H1 (cell line): ENCODE measurements around the gene RERE. TPM values are rescaled to one million over a fixed set of nuclear protein-coding genes. Genes with fewer than 3 reads are reported as not detected.

ENCODE experiments used
- CTCF ChIA-PET: fragments of 300-600 bp; sonication (Branson Sonifier 250); formaldehyde crosslinking; loops from one replicate; lab custom pipeline; 2021; ENCODE audit not compliant: partially characterized antibody; lab: Charles Lee
- POLR2A ChIA-PET: fragments of 300-600 bp; sonication (Branson Sonifier 250); formaldehyde crosslinking; loops from one replicate; lab custom pipeline; 2021; ENCODE audit warnings: inconsistent platforms; ENCODE audit not compliant: partially characterized antibody; lab: Charles Lee
- DNase-seq, 2 experiments: peaks; one replicate each; pipeline versions ENCODE4 v3.0.0 to v3.0.0-alpha.2; 2010 to 2022; ENCODE audit warnings: low spot score in 2 of 2, low read depth in 1 of 2, mixed read lengths in 1 of 2
- FAIRE-seq: peaks from 2 replicates; lab custom pipeline; 2011; peaks lifted over from hg19 to GRCh38; lab: Jason Lieb, UNC
- H2AFZ ChIP-seq: 2 replicates; pipeline ENCODE4 v1.8.1; 2012; ENCODE audit warnings: low read length, inconsistent platforms
- H2AK5ac ChIP-seq: 2 replicates; pipeline ENCODE4 v1.6.1; 2013; ENCODE audit warnings: low read depth, low read length
- H2BK120ac ChIP-seq: replicated peaks from 2 replicates; pipeline ENCODE3; 2013; ENCODE audit warnings: low read depth, low read length, inconsistent platforms
- H2BK12ac ChIP-seq: 2 replicates; pipeline ENCODE4 v1.6.1; 2013; ENCODE audit warnings: low read depth, low read length
- H2BK15ac ChIP-seq: 2 replicates; pipeline ENCODE4 v1.6.1; 2013; ENCODE audit warnings: low read length
- H2BK20ac ChIP-seq: 2 replicates; pipeline ENCODE4 v1.6.1; 2013; ENCODE audit warnings: low read length
- H2BK5ac ChIP-seq: 2 replicates; pipeline ENCODE4 v1.6.1; 2013; ENCODE audit warnings: low read depth, low read length
- H3K14ac ChIP-seq: 2 replicates; pipeline ENCODE4 v1.6.1; 2013; ENCODE audit warnings: inconsistent platforms; ENCODE audit not compliant: insufficient read length
- H3K18ac ChIP-seq: 2 replicates; pipeline ENCODE4 v1.6.1; 2013; ENCODE audit warnings: low read length; ENCODE audit errors: extremely low read depth
- H3K23ac ChIP-seq: 2 replicates; pipeline ENCODE4 v1.6.1; 2013; ENCODE audit warnings: inconsistent platforms; ENCODE audit not compliant: insufficient read length
- H3K23me2 ChIP-seq: 2 replicates; pipeline ENCODE4 v1.6.1; 2013; ENCODE audit warnings: low read depth, low read length
- H3K27ac ChIP-seq: 2 replicates; pipeline ENCODE4 v1.6.1; 2011; ENCODE audit warnings: low read depth, low read length, inconsistent platforms
- H3K27me3 ChIP-seq, 4 experiments: replicated peaks in 1 of 4; 1 replicate in 1 of 4; 2 replicates in 3 of 4; pipeline versions ENCODE4 v1.6.1 to v1.8.1; 2011 to 2013; ENCODE audit warnings: low read length in 3 of 4, mild to moderate bottlenecking in 3 of 4, inconsistent platforms in 2 of 4, mixed read lengths in 2 of 4, moderate library complexity in 1 of 4; ENCODE audit not compliant: control insufficient read depth in 3 of 4, insufficient read depth in 3 of 4; ENCODE audit errors: extremely low read depth in 1 of 4
- H3K36me3 ChIP-seq, 4 experiments: 2 replicates each; pipeline versions ENCODE4 v1.6.1 to v1.8.1; 2011 to 2013; ENCODE audit warnings: mild to moderate bottlenecking in 4 of 4, low read length in 3 of 4, moderate library complexity in 2 of 4, control low read depth in 1 of 4, inconsistent platforms in 1 of 4; ENCODE audit not compliant: insufficient read depth in 4 of 4, control insufficient read depth in 2 of 4
- H3K4ac ChIP-seq: replicated peaks from 2 replicates; pipeline ENCODE3; 2013; ENCODE audit warnings: low read length, low read depth, mixed read lengths, inconsistent platforms; ENCODE audit not compliant: insufficient read length
- H3K4me1 ChIP-seq, 4 experiments: replicated peaks in 1 of 4; 1 replicate in 1 of 4; 2 replicates in 3 of 4; pipeline versions ENCODE4 v1.6.1 to v1.8.1; 2011 to 2013; ENCODE audit warnings: low read length in 3 of 4, inconsistent platforms in 2 of 4, mixed read lengths in 1 of 4; ENCODE audit not compliant: insufficient read depth in 4 of 4, control insufficient read depth in 3 of 4
- H3K4me2 ChIP-seq, 2 experiments: 2 replicates each; pipeline versions ENCODE4 v1.6.1 to v1.8.1; 2011 to 2013; ENCODE audit warnings: low read depth in 2 of 2, low read length in 2 of 2, control low read depth in 1 of 2, inconsistent platforms in 1 of 2, mild to moderate bottlenecking in 1 of 2; ENCODE audit not compliant: insufficient read depth in 1 of 2
- H3K4me3 ChIP-seq, 4 experiments: fragments of 200-600, 300-600 bp in 1 of 4; sonication (generic), shearing (Covaris generic), sonication (Bioruptor Twin) in 1 of 4; 2 replicates each; pipeline versions ENCODE4 v1.5.1 to v1.8.1; 2011 to 2016; ENCODE audit warnings: low read length in 4 of 4, low read depth in 3 of 4, control low read depth in 2 of 4, inconsistent platforms in 2 of 4, mild to moderate bottlenecking in 2 of 4, mixed read lengths in 1 of 4, moderate library complexity in 1 of 4; ENCODE audit not compliant: insufficient read depth in 2 of 4; ENCODE audit errors: extremely low read depth in 1 of 4
- H3K56ac ChIP-seq: replicated peaks from 2 replicates; pipeline ENCODE3; 2013; ENCODE audit warnings: low read depth, mild to moderate bottlenecking, mixed read lengths, low read length, inconsistent platforms; ENCODE audit not compliant: insufficient read length
- H3K79me1 ChIP-seq: 2 replicates; pipeline ENCODE4 v1.6.1; 2013; ENCODE audit warnings: low read depth, low read length, control low read depth
- H3K79me2 ChIP-seq, 2 experiments: 2 replicates each; pipeline versions ENCODE4 v1.6.1 to v1.8.1; 2012 to 2013; ENCODE audit warnings: low read length in 2 of 2, mild to moderate bottlenecking in 2 of 2, inconsistent platforms in 1 of 2; ENCODE audit not compliant: insufficient read depth in 2 of 2, control insufficient read depth in 1 of 2
- H3K9ac ChIP-seq, 4 experiments: replicated peaks in 1 of 4; 1 replicate in 1 of 4; 2 replicates in 3 of 4; pipeline versions ENCODE4 v1.6.1 to v1.8.1; 2011 to 2013; ENCODE audit warnings: low read depth in 3 of 4, low read length in 3 of 4, control low read depth in 2 of 4, mild to moderate bottlenecking in 2 of 4, moderate library complexity in 2 of 4, inconsistent platforms in 1 of 4; ENCODE audit errors: extremely low read depth in 1 of 4
- H3K9me3 ChIP-seq, 2 experiments: 2 replicates each; pipeline versions ENCODE4 v1.6.1 to v1.8.1; 2012 to 2013; ENCODE audit warnings: mild to moderate bottlenecking in 2 of 2, moderate library complexity in 2 of 2, control low read depth in 1 of 2, inconsistent platforms in 1 of 2, low read depth in 1 of 2, low read length in 1 of 2, mixed read lengths in 1 of 2; ENCODE audit not compliant: insufficient read depth in 2 of 2
- H4K20me1 ChIP-seq, 2 experiments: replicated peaks in 1 of 2; 2 replicates each; pipeline versions ENCODE3 to v1.8.1; 2011 to 2013; ENCODE audit warnings: inconsistent platforms in 2 of 2, low read length in 2 of 2, mild to moderate bottlenecking in 1 of 2; ENCODE audit not compliant: insufficient read depth in 2 of 2, control insufficient read depth in 1 of 2
- H4K5ac ChIP-seq: 2 replicates; pipeline ENCODE4 v1.6.1; 2013; ENCODE audit warnings: low read length, low read depth, mixed read lengths, inconsistent platforms; ENCODE audit not compliant: insufficient read length
- H4K8ac ChIP-seq: 2 replicates; pipeline ENCODE4 v1.8.0; 2013; ENCODE audit warnings: mild to moderate bottlenecking, moderate library complexity, low read length, inconsistent platforms; ENCODE audit not compliant: insufficient read depth; ENCODE audit errors: extremely low read depth
- H4K91ac ChIP-seq: replicated peaks from 2 replicates; pipeline ENCODE3; 2013; ENCODE audit warnings: low read length, mixed read lengths, inconsistent platforms; ENCODE audit not compliant: insufficient read length
- ATF2 ChIP-seq: IDR thresholded peaks from 2 replicates; pipeline ENCODE4 v1.6.1; 2012; ENCODE audit warnings: low read length, inconsistent platforms
- BACH1 ChIP-seq: IDR thresholded peaks from 2 replicates; pipeline ENCODE4 v1.6.1; 2012; ENCODE audit warnings: low read length, improper control_type of control experiment
- FOSL1 ChIP-seq: IDR thresholded peaks from 2 replicates; pipeline ENCODE4 v1.6.1; 2011; ENCODE audit warnings: mild to moderate bottlenecking, low read depth, low read length, moderate library complexity; ENCODE audit not compliant: insufficient read depth
- GABPA ChIP-seq: IDR thresholded peaks from 2 replicates; pipeline ENCODE4 v1.6.1; 2011; ENCODE audit warnings: mild to moderate bottlenecking, low read length, moderate library complexity, borderline replicate concordance; ENCODE audit not compliant: insufficient read depth
- HDAC6 ChIP-seq: IDR thresholded peaks from one replicate; pipeline ENCODE4 v1.7.1; 2012; ENCODE audit warnings: low read depth, mild to moderate bottlenecking, inconsistent platforms, low read length, moderate library complexity
- KDM1A ChIP-seq: fragments of 200-600, 300-600 bp; sonication (generic); IDR thresholded peaks from 2 replicates; pipeline ENCODE4 v1.7.1; 2016; ENCODE audit warnings: mild to moderate bottlenecking, low read length, borderline replicate concordance
- KDM5A ChIP-seq: fragments of 200-600 bp; IDR thresholded peaks from 2 replicates; pipeline ENCODE4 v1.7.1; 2012; ENCODE audit warnings: mild to moderate bottlenecking, low read length, inconsistent platforms, mixed read lengths
- POLR2A ChIP-seq, 2 experiments: IDR thresholded peaks; 1 replicate in 1 of 2; 2 replicates in 1 of 2; pipeline ENCODE4 v1.6.1; 2011; ENCODE audit warnings: low read depth in 2 of 2, low read length in 2 of 2, mild to moderate bottlenecking in 2 of 2; ENCODE audit errors: control extremely low read depth in 1 of 2
- SIRT6 ChIP-seq: IDR thresholded peaks from one replicate; pipeline ENCODE4 v1.7.1; 2012; ENCODE audit warnings: low read length, inconsistent platforms
- TAF1 ChIP-seq: IDR thresholded peaks from 2 replicates; pipeline ENCODE4 v1.6.1; 2011; ENCODE audit warnings: mild to moderate bottlenecking, low read depth, low read length
- TAF7 ChIP-seq: optimal IDR thresholded peaks from 2 replicates; pipeline ENCODE3; 2011; ENCODE audit warnings: low read depth, mild to moderate bottlenecking, inconsistent platforms, low read length, moderate library complexity, borderline replicate concordance
- TBP ChIP-seq: IDR thresholded peaks from 2 replicates; pipeline ENCODE4 v1.6.1; 2011; ENCODE audit warnings: low read depth, low read length, improper control_type of control experiment
- USF2 ChIP-seq: IDR thresholded peaks from 2 replicates; pipeline ENCODE4 v1.6.1; 2011; ENCODE audit warnings: low read length, improper control_type of control experiment
- ZNF274 ChIP-seq: IDR thresholded peaks from 2 replicates; pipeline ENCODE4 v1.7.0; 2012; ENCODE audit warnings: low read length, borderline replicate concordance; ENCODE audit errors: extremely low read depth
- polyA plus RNA-seq, 7 experiments: library from polyadenylated mRNA; depleted of rRNA in 3 of 7; stranded (reverse) in 5 of 7; unstranded in 2 of 7; fragments of >200 nt in 5 of 7; fragments of 200-250 nt in 2 of 7; gene quantifications; 1 replicate in 5 of 7; 2 replicates in 1 of 7; 4 replicates in 1 of 7; pipeline versions ENCODE4 v1.2.1 to v1.2.3, GENCODE V29; 2011 to 2013; ENCODE audit warnings: missing spikeins in 2 of 7, mixed read lengths in 2 of 7
- total RNA-seq: library from RNA; stranded (reverse); fragmentation: NEBNext Ultra II Directional; extraction: Animal tissue kit (Norgen Biotek cat#: 25700); gene quantifications from 2 replicates; pipeline ENCODE4 v1.2.1, GENCODE V29; 2021

The RERE gene
- total and polyA plus RNA-seq, 2 of the 8 experiments (the other 6 are each of a cell fraction or from before 2014, with no cell fraction given), result 15.3 to 142 TPM

GRCh38 chr1:8543965-8544364, 273.5 kb downstream of the RERE start:
- Histone ChIP-seq H3K9ac (no peak overlapping the region), H3K14ac (no peak overlapping the region), H2BK12ac (no peak overlapping the region)
- TF ChIP-seq TAF7 (no peak), GABPA (no peak), TBP (no peak), BACH1 (no peak), TAF1 (no peak), USF2 (no peak), KDM5A (no peak), ATF2 (no peak), ZNF274 (no peak), KDM1A (no peak), HDAC6 (no peak), POLR2A (IDR thresholded peaks at IDR 0.05; ENCODE audit: control extremely low read depth in 1 of 2, low read depth in 2 of 2, low read length in 2 of 2) (no peak), FOSL1 (no peak), SIRT6 (no peak)

More at GRCh38 chr1:8543965-8544364, 273.5 kb downstream of the RERE start:
- no peak overlapping the region for H2BK15ac ChIP-seq
- no peak overlapping the region for H4K5ac ChIP-seq
- no peak overlapping the region for H3K4me3 ChIP-seq
- no peak overlapping the region for H2BK20ac ChIP-seq
- H3K36me3 ChIP-seq, result peaks cover 0 to 8% (median 2%) of the 10 kb centered on the region in 4 experiments; a peak in 2 of 8 replicates
- no peak overlapping the region for H2BK120ac ChIP-seq
- no peak overlapping the region for H3K23ac ChIP-seq
- no peak overlapping the region for H2AFZ ChIP-seq
- no peak overlapping the region for H3K56ac ChIP-seq
- no peaks in the 10 kb centered on the region for H4K20me1 ChIP-seq
- H3K79me1 ChIP-seq, result peaks cover 4% of the 10 kb centered on the region
- H3K4me2 ChIP-seq, result no peak overlapping the region
- H3K4me1 ChIP-seq, result no peaks in the 10 kb centered on the region
- H3K4ac ChIP-seq, result no peak overlapping the region
- H3K27me3 ChIP-seq, result no peaks in the 10 kb centered on the region
- ChIA-PET CTCF (no interaction called here), POLR2A (no interaction called here)
- H3K23me2 ChIP-seq, result no peaks in the 10 kb centered on the region
- H3K27ac ChIP-seq, result no peak overlapping the region
- no peak overlapping the region for H2AK5ac ChIP-seq
- peaks cover 4 to 45% of the 10 kb centered on the region in 2 experiments for H3K79me2 ChIP-seq
- DNase-seq (no peak), FAIRE-seq (no peak)
- H3K18ac ChIP-seq, result no peak overlapping the region
- H4K8ac ChIP-seq, result no peak overlapping the region
- H4K91ac ChIP-seq, result no peak overlapping the region
- H2BK5ac ChIP-seq, result no peak overlapping the region
- no peaks in the 10 kb centered on the region for H3K9me3 ChIP-seq
